GM12891 (cell line): Measurements from ENCODE around the gene SF1.

Experiments used
- POLR2A ChIP-seq: IDR thresholded peaks from 2 replicates; pipeline ENCODE4 v1.6.1; 2011; ENCODE audit warnings: low read depth, low read length, control low read depth
- POLR2AphosphoS5 ChIP-seq: IDR thresholded peaks from 2 replicates; pipeline ENCODE4 v1.6.1; 2011; ENCODE audit warnings: low read depth, low read length, control low read depth
- POU2F2 ChIP-seq: IDR thresholded peaks from 2 replicates; pipeline ENCODE4 v1.6.1; 2011; ENCODE audit warnings: low read depth, mild to moderate bottlenecking, control low read depth, low read length, moderate library complexity
- SPI1 ChIP-seq: IDR thresholded peaks from 2 replicates; pipeline ENCODE4 v1.6.1; 2011; ENCODE audit warnings: low read depth, low read length, control low read depth
- TAF1 ChIP-seq: IDR thresholded peaks from 2 replicates; pipeline ENCODE4 v1.6.1; 2011; ENCODE audit warnings: low read depth, low read length, control low read depth

DNA sequence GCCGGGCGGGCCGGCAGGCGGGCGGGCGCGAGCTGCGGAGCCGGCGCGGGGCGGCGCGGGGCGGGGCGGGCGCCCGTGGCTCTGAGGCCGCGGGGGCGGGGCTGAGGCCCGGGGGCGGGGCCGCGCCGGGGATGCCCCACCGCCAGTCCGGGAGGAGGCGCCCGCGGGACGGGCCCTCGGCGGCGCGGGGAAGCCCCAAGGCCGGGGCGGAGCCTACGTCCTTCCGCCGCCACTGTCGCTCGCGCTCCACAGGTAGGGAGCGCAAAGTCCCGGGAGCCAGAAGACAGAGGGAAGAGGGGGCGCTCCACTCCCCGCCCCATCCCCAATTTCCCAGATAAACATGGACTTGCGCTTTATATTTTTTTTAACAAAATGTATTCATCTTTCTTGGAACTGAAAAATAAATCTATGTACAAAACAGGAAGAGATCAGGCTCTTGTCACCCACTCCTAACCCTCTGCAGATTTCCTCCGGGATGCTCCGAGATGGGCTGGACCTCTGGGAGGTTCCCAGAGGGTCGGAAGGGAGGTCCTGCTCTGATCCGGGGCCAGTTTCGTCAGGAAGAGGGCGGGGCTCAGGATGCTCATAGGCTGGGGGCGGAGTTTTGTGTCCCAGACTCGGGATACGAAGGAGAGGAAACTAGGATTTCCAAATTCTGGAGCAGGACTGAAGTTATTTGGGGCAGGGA is 25.0 kb upstream of the SF1 start, which contains the start of gene MAP4K2:
- TF ChIP-seq POLR2AphosphoS5 (no peak), POLR2A (no peak), SPI1 (no peak), TAF1 (no peak), POU2F2 (no peak)
